IMR-90 (cell line): Measurements from ENCODE around the gene ABHD16B. TPM values are rescaled to one million over a fixed set of nuclear protein-coding genes. Genes with fewer than 3 reads are reported as not detected.

ENCODE experiments used
- ATAC-seq: fragments of 200-7000 bp; cut with Tn5 transposase; 2 replicates; pipeline ENCODE4 v1.9.1; 2020; ENCODE audit warnings: low read depth, mild to moderate bottlenecking, moderate library complexity
- BruUV-seq: library from RNA; stranded (reverse); fragments of 400-500 nt; replicated peaks from 2 replicates; lab custom pipeline; 2021; lab: Mats Ljungman, UMichigan
- CTCF ChIA-PET: fragments of 300-600 bp; formaldehyde crosslinking; extraction: SDS; loops from one replicate; lab custom pipeline; 2021; ENCODE audit warnings: antibody characterized with exemption; lab: Yijun Ruan, JAX
- POLR2A ChIA-PET: fragments of 300-600 bp; sonication (Branson Sonifier 250); formaldehyde crosslinking; loops from one replicate; lab custom pipeline; 2022; ENCODE audit warnings: antibody characterized with exemption; ENCODE audit not compliant: unreplicated experiment; lab: Charles Lee
- DNase-seq: peaks from one replicate; pipeline ENCODE4 v3.0.0; 2013
- H2AFZ ChIP-seq: replicated peaks from 2 replicates; pipeline ENCODE3; 2013; ENCODE audit warnings: low read length, mild to moderate bottlenecking; ENCODE audit not compliant: poor library complexity
- H2AK5ac ChIP-seq: 2 replicates; pipeline ENCODE4 v1.6.1; 2013; ENCODE audit warnings: low read depth, low read length, inconsistent platforms
- H2AK9ac ChIP-seq: replicated peaks from 2 replicates; pipeline ENCODE3; 2013; ENCODE audit warnings: mild to moderate bottlenecking, low read depth, low read length, moderate library complexity; ENCODE audit not compliant: poor library complexity
- H2BK120ac ChIP-seq: 2 replicates; pipeline ENCODE4 v1.6.1; 2013; ENCODE audit warnings: low read depth, low read length, inconsistent platforms
- H2BK15ac ChIP-seq: 3 replicates; pipeline ENCODE4 v1.6.1; 2013; ENCODE audit warnings: low read depth, low read length, inconsistent platforms
- H2BK20ac ChIP-seq: 2 replicates; pipeline ENCODE4 v1.6.1; 2013; ENCODE audit warnings: low read depth, mild to moderate bottlenecking, inconsistent platforms, low read length, moderate library complexity
- H2BK5ac ChIP-seq: 2 replicates; pipeline ENCODE4 v1.6.1; 2013; ENCODE audit warnings: mild to moderate bottlenecking, low read depth, low read length, inconsistent platforms; ENCODE audit not compliant: poor library complexity, severe bottlenecking
- H3K14ac ChIP-seq: replicated peaks from 2 replicates; pipeline ENCODE4 v1.6.1; 2013; ENCODE audit warnings: low read depth, low read length, inconsistent platforms
- H3K18ac ChIP-seq: 2 replicates; pipeline ENCODE4 v1.6.1; 2013; ENCODE audit warnings: low read depth, low read length, control low read depth
- H3K23ac ChIP-seq: 2 replicates; pipeline ENCODE4 v1.6.1; 2013; ENCODE audit warnings: low read depth, low read length, inconsistent platforms
- H3K27ac ChIP-seq: 2 replicates; pipeline ENCODE4 v1.5.1; 2013; ENCODE audit warnings: mild to moderate bottlenecking, control low read depth, low read length; ENCODE audit not compliant: insufficient read depth
- H3K27me3 ChIP-seq: 2 replicates; pipeline ENCODE4 v1.6.1; 2013; ENCODE audit warnings: low read length; ENCODE audit not compliant: control insufficient read depth, insufficient read depth
- H3K36me3 ChIP-seq: 2 replicates; pipeline ENCODE4 v1.6.1; 2013; ENCODE audit warnings: low read length, mixed read lengths; ENCODE audit not compliant: control insufficient read depth, insufficient read depth
- H3K4ac ChIP-seq: 2 replicates; pipeline ENCODE4 v1.6.1; 2013; ENCODE audit warnings: low read depth, low read length, inconsistent platforms
- H3K4me1 ChIP-seq: 2 replicates; pipeline ENCODE4 v1.6.1; 2013; ENCODE audit warnings: low read length, mixed read lengths; ENCODE audit not compliant: control insufficient read depth, insufficient read depth
- H3K4me2 ChIP-seq: 2 replicates; pipeline ENCODE4 v1.6.1; 2013; ENCODE audit warnings: low read depth, mild to moderate bottlenecking, control low read depth, low read length, moderate library complexity
- H3K4me3 ChIP-seq: 2 replicates; pipeline ENCODE4 v1.5.1; 2013; ENCODE audit warnings: low read depth, mild to moderate bottlenecking, control low read depth, low read length, moderate library complexity; ENCODE audit not compliant: insufficient read depth
- H3K56ac ChIP-seq: 2 replicates; pipeline ENCODE4 v1.6.1; 2013; ENCODE audit warnings: low read length, inconsistent platforms; ENCODE audit not compliant: insufficient read depth; ENCODE audit errors: extremely low read depth
- H3K79me1 ChIP-seq, 2 experiments: 2 replicates each; pipeline ENCODE4 v1.6.1; 2013; ENCODE audit warnings: low read length in 2 of 2, inconsistent platforms in 1 of 2, low read depth in 1 of 2
- H3K9ac ChIP-seq: 2 replicates; pipeline ENCODE4 v1.6.1; 2013; ENCODE audit warnings: low read depth, low read length, control low read depth
- H3K9me1 ChIP-seq: 2 replicates; pipeline ENCODE4 v1.6.1; 2013; ENCODE audit warnings: low read length, inconsistent platforms; ENCODE audit not compliant: insufficient read depth
- H3K9me3 ChIP-seq: 2 replicates; pipeline ENCODE4 v1.6.1; 2013; ENCODE audit warnings: low read length; ENCODE audit not compliant: control insufficient read depth, insufficient read depth
- H4K20me1 ChIP-seq: 2 replicates; pipeline ENCODE4 v1.6.1; 2013; ENCODE audit warnings: low read length, inconsistent platforms; ENCODE audit not compliant: insufficient read depth
- H4K5ac ChIP-seq: 2 replicates; pipeline ENCODE4 v1.6.1; 2013; ENCODE audit warnings: mild to moderate bottlenecking, low read depth, low read length, control low read depth
- H4K8ac ChIP-seq, 2 experiments: 2 replicates each; pipeline ENCODE4 v1.6.1; 2013; ENCODE audit warnings: low read depth in 2 of 2, low read length in 2 of 2, control low read depth in 1 of 2, inconsistent platforms in 1 of 2
- H4K91ac ChIP-seq: 2 replicates; pipeline ENCODE4 v1.6.1; 2013; ENCODE audit warnings: low read depth, low read length, inconsistent platforms; ENCODE audit not compliant: insufficient read depth
- BHLHE40 ChIP-seq: fragments of 150-350 bp; IDR thresholded peaks from 2 replicates; pipeline ENCODE4 v1.6.1; 2016; ENCODE audit warnings: mild to moderate bottlenecking, low read depth, low read length
- CHD1 ChIP-seq: IDR thresholded peaks from 2 replicates; pipeline ENCODE4 v1.6.1; 2012; ENCODE audit warnings: low read depth, low read length, improper control_type of control experiment
- ELK1 ChIP-seq: fragments of 150-350 bp; IDR thresholded peaks from 2 replicates; pipeline ENCODE4 v1.6.1; 2016; ENCODE audit warnings: low read depth, mild to moderate bottlenecking, low read length, moderate library complexity, borderline replicate concordance
- FOS ChIP-seq: fragments of 150-350 bp; IDR thresholded peaks from 2 replicates; pipeline ENCODE4 v1.6.1; 2016; ENCODE audit warnings: low read depth, low read length
- MAZ ChIP-seq: IDR thresholded peaks from 2 replicates; pipeline ENCODE4 v1.6.1; 2012; ENCODE audit warnings: low read depth, mild to moderate bottlenecking, low read length, improper control_type of control experiment, moderate library complexity, borderline replicate concordance
- MXI1 ChIP-seq: IDR thresholded peaks from 2 replicates; pipeline ENCODE4 v1.6.1; 2012; ENCODE audit warnings: low read depth, mild to moderate bottlenecking, low read length, moderate library complexity, borderline replicate concordance
- NFE2L2 ChIP-seq: fragments of 150-350 bp; IDR thresholded peaks from 2 replicates; pipeline ENCODE4 v1.6.1; 2016; ENCODE audit warnings: low read depth, mild to moderate bottlenecking, low read length
- POLR2A ChIP-seq: IDR thresholded peaks from 2 replicates; pipeline ENCODE4 v1.6.1; 2012; ENCODE audit warnings: mild to moderate bottlenecking, low read depth, low read length
- RAD21 ChIP-seq: IDR thresholded peaks from 2 replicates; pipeline ENCODE4 v1.6.1; 2012; ENCODE audit warnings: low read length, improper control_type of control experiment
- RCOR1 ChIP-seq: IDR thresholded peaks from 2 replicates; pipeline ENCODE4 v1.6.1; 2012; ENCODE audit warnings: mild to moderate bottlenecking, low read length, improper control_type of control experiment; ENCODE audit not compliant: insufficient replicate concordance
- RFX5 ChIP-seq: IDR thresholded peaks from 2 replicates; pipeline ENCODE4 v1.8.0; 2012; ENCODE audit warnings: low read depth, mild to moderate bottlenecking, low read length, moderate library complexity
- USF2 ChIP-seq: fragments of 150-350 bp; IDR thresholded peaks from 2 replicates; pipeline ENCODE4 v1.6.1; 2017; ENCODE audit warnings: mild to moderate bottlenecking, antibody characterized with exemption, low read length, low read depth
- WGBS, 2 experiments: methylation state at CpG; one replicate each; pipeline versions ENCODE4 v1.1.5 to v1.1.7; 2013; ENCODE audit warnings: missing lambda C conversion rate in 2 of 2; ENCODE audit not compliant: insufficient read length in 1 of 2; ENCODE audit errors: extremely low coverage in 2 of 2; 5-methylcytosine and 5-hydroxymethylcytosine counted together
- dilution Hi-C: fragments of 300-500 bp; cut with HindIII; formaldehyde crosslinking; loops from one replicate; pipeline ENCODE4 v1.14.3; 2018; ENCODE audit warnings: low sequenced_read_pairs; ENCODE audit not compliant: unreplicated experiment
- in situ Hi-C: fragments of 300-500 bp; cut with MboI; formaldehyde crosslinking; loops from 3 replicates; pipeline ENCODE4 v1.14.3; 2019; ENCODE audit warnings: low sequenced_read_pairs, inconsistent platforms, mixed read lengths
- intact Hi-C: fragments of 100-400 bp; cut with micrococcal nuclease; formaldehyde crosslinking; loops from 2 replicates; pipeline ENCODE4 v1.10.0; 2022
- polyA plus RNA-seq, 3 experiments: library from polyadenylated mRNA; depleted of rRNA; stranded (reverse); fragments of >200 nt; gene quantifications; 2 replicates each; pipeline ENCODE4 v1.2.3, GENCODE V29; 2012; ENCODE audit warnings: low replicate concordance in 1 of 3
- total RNA-seq: library from RNA; depleted of rRNA; stranded (reverse); fragments of >200 nt; gene quantifications from 2 replicates; pipeline ENCODE4 v1.2.3, GENCODE V29; 2012
- TF ChIP-seq, protein P1 (sequence below): conservative IDR thresholded peaks from 2 replicates; pipeline ENCODE4 v1.5.1; 2012; ENCODE audit warnings: mild to moderate bottlenecking, low read depth, low read length, improper control_type of control experiment

The ABHD16B gene
- total and polyA plus RNA-seq, 2 of the 4 experiments (the other 2 are of a cell fraction): 0.05 TPM; not detected in 1

GRCh38 chr20:63858393-63859165 is 2.7 kb upstream of the ABHD16B start:
- H3K4me3 ChIP-seq: no peak overlapping the region
- H4K8ac ChIP-seq: peak overlapping the region in 1 of 2 experiments; percentile 56; a peak in 1 of 4 replicates
- H2AFZ ChIP-seq: peak overlapping the region; percentile 40
- no peak overlapping the region for H3K4me2 ChIP-seq
- peak overlapping the region; percentile 48 for H2AK5ac ChIP-seq
- no peaks in the 10 kb centered on the region for H3K9me3 ChIP-seq
- H3K4me1 ChIP-seq: peaks cover 29% of the 10 kb centered on the region
- peak; percentile 45 for ATAC-seq
- CTCF ChIA-PET: interaction anchor here (0.9 to 1.4 kb wide), 3 partner anchors 72 to 321 kb away, joined by 3 read pairs; partner anchors contain the start of gene PTK6
- H2BK5ac ChIP-seq: no peak overlapping the region
- peaks cover 10% of the 10 kb centered on the region; the same call in 1 of the 2 replicates for H3K36me3 ChIP-seq
- no peak overlapping the region for H3K56ac ChIP-seq
- WGBS, 2 experiments: 43% methylated on average over 1 of the region's 12 CpGs; no CpG with 5 or more reads in 1 of the 2 experiments
- no peak overlapping the region for H2BK20ac ChIP-seq
- BruUV-seq: no TSS peak
- H3K27me3 ChIP-seq: no peaks in the 10 kb centered on the region; the same call in 1 of the 2 replicates
- no peak overlapping the region; the same call in 1 of the 2 replicates for H4K5ac ChIP-seq
- H3K9me1 ChIP-seq: no peaks in the 10 kb centered on the region; the same call in 1 of the 2 replicates
- POLR2A ChIA-PET: interaction anchor here (0.9 kb wide), 1 partner anchor 313 kb away, joined by 3 read pairs; no protein-coding TSS in a partner anchor
- no peak overlapping the region; the same call in 1 of the 2 replicates for H3K27ac ChIP-seq
- intact Hi-C loops: no loop called here
- 0 out of 2 replicates have a peak overlapping the region, but pooled peaks have one; percentile 19 for H3K14ac ChIP-seq
- H3K9ac ChIP-seq: no peak overlapping the region
- H2BK120ac ChIP-seq: no peak overlapping the region
- peak overlapping the region; percentile 77 for H2AK9ac ChIP-seq
- no peak overlapping the region for H3K23ac ChIP-seq
- no peaks in the 10 kb centered on the region for H4K20me1 ChIP-seq
- in situ Hi-C loops: loop anchor here (5.0 kb wide), 1 partner anchor 76 kb away; no protein-coding TSS in a partner anchor
- no peak overlapping the region for H3K18ac ChIP-seq
- H4K91ac ChIP-seq: no peak overlapping the region
- dilution Hi-C loops: no loop called here
- peak overlapping the region; percentile 54; the same call in 1 of the 2 replicates for H3K4ac ChIP-seq
- no peak overlapping the region for H2BK15ac ChIP-seq
- peak; percentile 59 for DNase-seq
- peaks cover 3 to 7% of the 10 kb centered on the region in 2 experiments for H3K79me1 ChIP-seq
- TF ChIP-seq NFE2L2 (no peak), MAZ (no peak), RAD21 (peak; percentile 57), USF2 (no peak), BHLHE40 (no peak), FOS (no peak), RCOR1 (no peak), CHD1 (no peak), MXI1 (no peak), RFX5 (no peak), POLR2A (no peak), ELK1 (no peak)
- TF ChIP-seq, protein P1, sequence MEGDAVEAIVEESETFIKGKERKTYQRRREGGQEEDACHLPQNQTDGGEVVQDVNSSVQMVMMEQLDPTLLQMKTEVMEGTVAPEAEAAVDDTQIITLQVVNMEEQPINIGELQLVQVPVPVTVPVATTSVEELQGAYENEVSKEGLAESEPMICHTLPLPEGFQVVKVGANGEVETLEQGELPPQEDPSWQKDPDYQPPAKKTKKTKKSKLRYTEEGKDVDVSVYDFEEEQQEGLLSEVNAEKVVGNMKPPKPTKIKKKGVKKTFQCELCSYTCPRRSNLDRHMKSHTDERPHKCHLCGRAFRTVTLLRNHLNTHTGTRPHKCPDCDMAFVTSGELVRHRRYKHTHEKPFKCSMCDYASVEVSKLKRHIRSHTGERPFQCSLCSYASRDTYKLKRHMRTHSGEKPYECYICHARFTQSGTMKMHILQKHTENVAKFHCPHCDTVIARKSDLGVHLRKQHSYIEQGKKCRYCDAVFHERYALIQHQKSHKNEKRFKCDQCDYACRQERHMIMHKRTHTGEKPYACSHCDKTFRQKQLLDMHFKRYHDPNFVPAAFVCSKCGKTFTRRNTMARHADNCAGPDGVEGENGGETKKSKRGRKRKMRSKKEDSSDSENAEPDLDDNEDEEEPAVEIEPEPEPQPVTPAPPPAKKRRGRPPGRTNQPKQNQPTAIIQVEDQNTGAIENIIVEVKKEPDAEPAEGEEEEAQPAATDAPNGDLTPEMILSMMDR: peak; percentile 50
